Ovary (tissue), 9 donors: ENCODE measurements around the gene SLC37A2. TPM values are rescaled to one million over a fixed set of nuclear protein-coding genes. Genes with fewer than 3 reads are reported as not detected.
A peak's percentile ranks its signal among the peaks of the same experiment; 100 is the strongest.

Experiments
- DNase-seq, 5 donors: peaks; one replicate each; pipeline ENCODE4 v3.0.0-alpha.2; 2019 to 2020
- H3K27ac ChIP-seq, 2 donors: fragments of 200-600 bp; one replicate each; pipeline versions ENCODE4 v1.5.1 to v1.8.0; 2019 to 2022
- H3K27me3 ChIP-seq: fragments of 200-600 bp; one replicate; pipeline ENCODE4 v1.8.0; 2022
- H3K36me3 ChIP-seq: fragments of 200-600 bp; sonication (generic); one replicate; pipeline ENCODE4 v1.5.1; 2019
- H3K4me1 ChIP-seq: one replicate; pipeline ENCODE4 v1.8.1; 2013; ENCODE audit warnings: mild to moderate bottlenecking, moderate library complexity; ENCODE audit not compliant: insufficient read depth
- H3K4me3 ChIP-seq: fragments of 200-600 bp; sonication (generic); one replicate; pipeline ENCODE4 v1.5.1; 2017
- H3K9me3 ChIP-seq, 2 donors: fragments of 200-600 bp in 1 of 2; sonication (generic) in 1 of 2; one replicate each; pipeline versions ENCODE4 v1.5.1 to v1.8.1; 2013 to 2019; ENCODE audit warnings: mild to moderate bottlenecking in 1 of 2, moderate library complexity in 1 of 2
- EP300 ChIP-seq: sonication (generic); formaldehyde crosslinking; IDR thresholded peaks from one replicate; pipeline ENCODE4 v1.6.1; 2017; ENCODE audit warnings: antibody characterized with exemption
- POLR2A ChIP-seq: fragments of 450-650 bp; IDR thresholded peaks from one replicate; pipeline ENCODE4 v1.6.1; 2017; ENCODE audit warnings: antibody characterized with exemption, mild to moderate bottlenecking, moderate library complexity
- WGBS, 3 donors: extraction: QIAGEN DNeasy Blood & Tissue Kit in 1 of 3; methylation state at CpG; one replicate each; pipeline versions ENCODE4 v1.1.5 to v1.1.7; 2013 to 2017; 5-methylcytosine and 5-hydroxymethylcytosine counted together
- intact Hi-C, 4 donors: fragments of 100-400 bp; cut with DNase I; formaldehyde crosslinking; loops; one replicate each; pipeline versions ENCODE4 v1.11.0 to v1.15.1; 2022 to 2023
- polyA plus RNA-seq, 2 donors: library from polyadenylated mRNA; stranded (reverse); fragments of 200-250 nt in 1 of 2; fragments of 350-450 nt in 1 of 2; fragmentation: Illumina TruSeq in 1 of 2; extraction: RNeasy Lipid Tissue Mini Kit (QIAGEN cat#74804) in 1 of 2; gene quantifications; one replicate each; pipeline ENCODE4 v1.2.3, GENCODE V29; 2013 to 2014
- total RNA-seq, 7 donors: library from RNA; depleted of rRNA in 2 of 7; stranded (reverse); fragments of >200 nt in 2 of 7; fragmentation: NEBNext Ultra II Directional in 3 of 7; extraction: Animal tissue kit (Norgen Biotek cat#: 25700) in 3 of 7; gene quantifications; one replicate each; pipeline versions ENCODE4 v1.1.0 to v1.2.4, GENCODE V29; 2016 to 2023
- TF ChIP-seq, protein P1 (sequence below), 3 donors: fragments of 450-650 bp in 2 of 3; fragments of 200-600 bp in 1 of 3; IDR thresholded peaks; one replicate each; pipeline versions ENCODE4 v1.5.1 to v1.8.0; 2016 to 2022; ENCODE audit warnings: antibody characterized with exemption in 3 of 3, mild to moderate bottlenecking in 1 of 3
- donor health status: DM: no; HTN: no; CAD: no; lungs with moderate emphysema.
- donor health status: DM: no; HTN: no; CAD: no.
- donor health status: Bipolar disorder and iron deficiency.
- donor health status: DM: yes; HTN: yes; CAD: no.
- donor health status: DM: no; HTN: no; CAD: no.
- donor health status: DM: yes; HTN: yes; CAD: no.

SLC37A2 gene
- total and polyA plus RNA-seq, 9 donors, result 0.93 to 7.9 (median 2.2) TPM

DNA sequence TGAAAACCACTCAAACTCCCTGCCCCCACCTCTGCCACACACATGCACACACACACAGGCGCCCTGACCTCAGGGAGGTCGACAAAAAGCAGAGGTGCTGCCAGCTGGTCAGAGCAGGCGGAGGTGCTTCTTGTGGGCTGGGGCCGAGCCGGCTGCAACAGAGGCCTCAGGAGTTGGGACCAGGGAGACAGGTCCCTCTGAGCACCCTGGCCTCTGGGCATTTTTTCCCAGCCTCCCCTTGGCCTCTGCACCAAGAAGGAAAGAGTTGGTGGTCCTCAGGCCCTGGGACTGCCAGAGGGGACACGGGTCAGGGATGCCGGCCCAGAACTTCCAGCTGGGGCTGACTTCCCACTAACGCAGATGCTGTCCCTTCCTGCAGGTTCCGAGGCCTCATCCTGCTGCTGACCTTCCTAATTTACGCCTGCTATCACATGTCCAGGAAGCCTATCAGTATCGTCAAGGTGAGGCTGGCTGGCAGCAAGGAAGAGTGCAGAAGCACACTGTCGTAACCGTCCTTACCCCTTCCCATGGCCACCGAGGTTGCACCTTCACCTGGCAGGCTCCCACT lies 13.4 kb downstream of the SLC37A2 start:
- no peaks in the 10 kb centered on the region for H3K4me1 ChIP-seq
- WGBS, 3 donors, result 69 to 81% (median 73%) methylated on average over 14 of the region's 14 CpGs
- intact Hi-C loops, result no loop called here
- no peaks in the 10 kb centered on the region for H3K27me3 ChIP-seq
- H3K27ac ChIP-seq, result no peak overlapping the region
- no peak overlapping the region for H3K4me3 ChIP-seq
- TF ChIP-seq EP300 (no peak), POLR2A (no peak)
- TF ChIP-seq, protein P1, sequence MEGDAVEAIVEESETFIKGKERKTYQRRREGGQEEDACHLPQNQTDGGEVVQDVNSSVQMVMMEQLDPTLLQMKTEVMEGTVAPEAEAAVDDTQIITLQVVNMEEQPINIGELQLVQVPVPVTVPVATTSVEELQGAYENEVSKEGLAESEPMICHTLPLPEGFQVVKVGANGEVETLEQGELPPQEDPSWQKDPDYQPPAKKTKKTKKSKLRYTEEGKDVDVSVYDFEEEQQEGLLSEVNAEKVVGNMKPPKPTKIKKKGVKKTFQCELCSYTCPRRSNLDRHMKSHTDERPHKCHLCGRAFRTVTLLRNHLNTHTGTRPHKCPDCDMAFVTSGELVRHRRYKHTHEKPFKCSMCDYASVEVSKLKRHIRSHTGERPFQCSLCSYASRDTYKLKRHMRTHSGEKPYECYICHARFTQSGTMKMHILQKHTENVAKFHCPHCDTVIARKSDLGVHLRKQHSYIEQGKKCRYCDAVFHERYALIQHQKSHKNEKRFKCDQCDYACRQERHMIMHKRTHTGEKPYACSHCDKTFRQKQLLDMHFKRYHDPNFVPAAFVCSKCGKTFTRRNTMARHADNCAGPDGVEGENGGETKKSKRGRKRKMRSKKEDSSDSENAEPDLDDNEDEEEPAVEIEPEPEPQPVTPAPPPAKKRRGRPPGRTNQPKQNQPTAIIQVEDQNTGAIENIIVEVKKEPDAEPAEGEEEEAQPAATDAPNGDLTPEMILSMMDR (IDR thresholded peaks at IDR 0.05), result no peak
- DNase-seq, result peak in 1 of 5 donors; percentile 17
- no peaks in the 10 kb centered on the region for H3K9me3 ChIP-seq
- no peaks in the 10 kb centered on the region for H3K36me3 ChIP-seq

- peak in 1 of 5 donors; percentile 19 for DNase-seq
- Histone ChIP-seq H3K4me1 (no peaks in the 10 kb centered on the region), H3K9me3 (no peaks in the 10 kb centered on the region), H3K36me3 (no peaks in the 10 kb centered on the region), H3K27me3 (no peaks in the 10 kb centered on the region), H3K27ac (no peak overlapping the region), H3K4me3 (no peak overlapping the region)
- intact Hi-C loops, result no loop called here
- 92 to 96% (median 95%) methylated on average over 11 of the region's 11 CpGs for WGBS, 3 donors
- no peak for TF ChIP-seq EP300
- TF ChIP-seq, protein P1 (IDR thresholded peaks at IDR 0.05), result no peak
- no peak for TF ChIP-seq POLR2A
Measured at GRCh38 chr11:125078016-125078415, 14.9 kb downstream of the SLC37A2 start.

GRCh38 chr11:125078516-125079140 lies 15.5 kb downstream of the SLC37A2 start:
- peak in 1 of 5 donors; percentile 19 for DNase-seq
- intact Hi-C loops, result no loop called here
- H3K4me1 ChIP-seq, result no peaks in the 10 kb centered on the region
- H3K36me3 ChIP-seq, result no peaks in the 10 kb centered on the region
- no peak overlapping the region for H3K4me3 ChIP-seq
- 93 to 96% (median 94%) methylated on average over 14 of the region's 14 CpGs for WGBS, 3 donors
- no peak for TF ChIP-seq EP300
- TF ChIP-seq, protein P1 (IDR thresholded peaks at IDR 0.05), result no peak
- no peak for TF ChIP-seq POLR2A
- H3K27ac ChIP-seq, result no peak overlapping the region
- H3K27me3 ChIP-seq, result no peaks in the 10 kb centered on the region
- H3K9me3 ChIP-seq, result no peaks in the 10 kb centered on the region

DNA sequence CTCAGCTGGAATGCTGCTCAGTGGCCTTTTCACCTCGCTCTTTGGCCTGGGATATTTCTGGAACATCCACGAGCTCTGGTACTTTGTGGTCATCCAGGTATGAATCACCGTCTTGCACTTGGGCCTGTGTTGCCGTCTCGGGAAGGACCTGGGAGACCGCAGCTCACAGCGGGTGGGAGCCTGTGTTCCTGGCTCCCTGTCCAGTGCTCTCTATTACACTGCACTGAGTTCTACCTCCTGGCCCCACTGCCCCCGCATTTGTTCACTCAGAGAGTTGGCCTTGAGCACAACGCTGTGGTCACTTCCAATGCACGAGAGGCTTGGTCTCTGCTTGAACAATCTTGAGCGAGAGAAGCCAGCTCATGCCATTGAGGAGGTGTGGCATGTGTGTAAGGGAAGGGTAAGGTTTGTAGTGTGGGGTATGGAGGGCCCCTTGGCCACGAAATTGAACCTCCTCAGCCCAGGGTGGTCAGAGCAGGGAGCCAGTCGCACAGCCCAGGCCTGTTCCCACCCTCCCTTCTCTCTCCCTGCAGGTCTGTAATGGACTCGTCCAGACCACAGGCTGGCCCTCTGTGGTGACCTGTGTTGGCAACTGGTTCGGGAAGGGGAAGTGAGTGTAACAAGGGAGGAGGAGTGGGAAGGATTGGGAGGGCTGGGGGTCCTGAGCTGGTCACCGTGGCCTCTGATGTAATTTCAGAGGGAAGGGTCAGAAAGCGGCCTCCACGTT lies 16.2 kb downstream of the SLC37A2 start:
- H3K9me3 ChIP-seq, result no peaks in the 10 kb centered on the region
- no peak overlapping the region for H3K27ac ChIP-seq
- H3K4me3 ChIP-seq, result no peak overlapping the region
- H3K4me1 ChIP-seq, result no peaks in the 10 kb centered on the region
- 54 to 62% (median 60%) methylated on average over 18 of the region's 18 CpGs for WGBS, 3 donors
- intact Hi-C loops, result no loop called here
- H3K36me3 ChIP-seq, result no peaks in the 10 kb centered on the region
- peak in 1 of 5 donors; percentile 33 for DNase-seq
- no peak for TF ChIP-seq EP300
- TF ChIP-seq POLR2A, result no peak
- TF ChIP-seq, protein P1 (IDR thresholded peaks at IDR 0.05), result no peak
- no peaks in the 10 kb centered on the region for H3K27me3 ChIP-seq
